ENCODE results near the gene GATC.

DNA sequence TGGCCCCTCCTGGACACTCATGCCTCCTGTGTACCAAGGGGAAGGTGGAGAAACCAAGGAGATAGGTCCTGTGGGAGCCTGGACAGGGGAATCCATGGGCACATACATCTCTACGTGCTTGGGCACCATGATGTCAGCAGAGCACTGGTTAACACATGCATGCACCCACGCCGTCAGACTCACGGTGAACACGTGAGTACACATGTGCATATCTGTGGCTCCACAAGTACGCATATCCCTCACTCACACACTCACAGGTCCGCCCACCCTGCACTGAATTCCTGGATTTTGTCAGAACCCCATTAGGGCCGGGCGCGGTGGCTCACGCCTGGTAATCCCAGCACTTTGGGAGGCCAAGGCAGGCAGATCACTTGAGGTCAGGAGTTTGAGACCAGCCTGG, 37.5 kb upstream of the GATC start:
- TF ChIP-seq, protein P1, sequence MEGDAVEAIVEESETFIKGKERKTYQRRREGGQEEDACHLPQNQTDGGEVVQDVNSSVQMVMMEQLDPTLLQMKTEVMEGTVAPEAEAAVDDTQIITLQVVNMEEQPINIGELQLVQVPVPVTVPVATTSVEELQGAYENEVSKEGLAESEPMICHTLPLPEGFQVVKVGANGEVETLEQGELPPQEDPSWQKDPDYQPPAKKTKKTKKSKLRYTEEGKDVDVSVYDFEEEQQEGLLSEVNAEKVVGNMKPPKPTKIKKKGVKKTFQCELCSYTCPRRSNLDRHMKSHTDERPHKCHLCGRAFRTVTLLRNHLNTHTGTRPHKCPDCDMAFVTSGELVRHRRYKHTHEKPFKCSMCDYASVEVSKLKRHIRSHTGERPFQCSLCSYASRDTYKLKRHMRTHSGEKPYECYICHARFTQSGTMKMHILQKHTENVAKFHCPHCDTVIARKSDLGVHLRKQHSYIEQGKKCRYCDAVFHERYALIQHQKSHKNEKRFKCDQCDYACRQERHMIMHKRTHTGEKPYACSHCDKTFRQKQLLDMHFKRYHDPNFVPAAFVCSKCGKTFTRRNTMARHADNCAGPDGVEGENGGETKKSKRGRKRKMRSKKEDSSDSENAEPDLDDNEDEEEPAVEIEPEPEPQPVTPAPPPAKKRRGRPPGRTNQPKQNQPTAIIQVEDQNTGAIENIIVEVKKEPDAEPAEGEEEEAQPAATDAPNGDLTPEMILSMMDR (IDR thresholded peaks at IDR 0.05) = no peak
- TF ChIP-seq POLR2A (IDR thresholded peaks at IDR 0.05) = no peak

Data from body of pancreas (tissue), 4 donors.